Esophagus squamous epithelium (tissue), 4 donors: ENCODE measurements around the gene PLAC9.

Experiments
- CTCF ChIP-seq, 6 experiments: fragments of 450-650 bp in 4 of 6; fragments of 200-600 bp in 2 of 6; sonication (generic) in 2 of 6; IDR thresholded peaks; one replicate each; pipeline ENCODE4 v1.5.1; 2016 to 2019; ENCODE audit warnings: antibody characterized with exemption in 6 of 6, mild to moderate bottlenecking in 4 of 6, moderate library complexity in 4 of 6
- POLR2A ChIP-seq, 4 donors: fragments of 450-650 bp; IDR thresholded peaks; one replicate each; pipeline ENCODE4 v1.6.1; 2017; ENCODE audit warnings: antibody characterized with exemption in 4 of 4, mild to moderate bottlenecking in 4 of 4, moderate library complexity in 3 of 4

DNA sequence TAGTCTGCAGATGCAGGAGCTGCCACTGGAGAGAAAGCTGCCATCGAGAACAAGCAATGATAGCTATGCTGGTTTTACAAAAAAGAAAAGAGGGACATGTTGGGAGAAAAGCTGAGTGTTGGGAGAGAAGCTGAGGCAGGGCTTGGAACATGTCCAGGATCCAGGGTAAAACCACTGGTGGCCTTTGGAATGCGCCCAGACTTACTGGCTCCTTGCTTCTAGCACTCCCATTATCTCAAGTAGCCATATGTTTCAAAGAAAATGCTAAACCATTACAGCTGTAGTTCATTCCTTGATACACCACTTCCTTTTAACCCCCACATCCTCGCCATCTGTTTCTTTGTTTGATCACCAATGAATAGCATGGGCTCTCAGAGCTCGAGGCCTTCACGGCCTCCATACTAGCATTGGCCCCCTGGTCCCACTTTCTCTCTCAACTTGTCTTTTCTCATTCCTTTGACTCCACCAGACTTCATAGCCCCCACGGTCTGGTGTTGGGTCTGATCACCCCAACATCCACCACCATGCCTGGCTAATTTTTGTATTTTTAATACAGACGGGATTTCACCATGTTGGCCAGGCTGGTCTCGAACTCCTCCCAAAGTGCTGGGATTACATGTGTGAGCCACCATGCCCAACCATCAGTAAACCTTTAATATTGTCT, 23.8 kb upstream of the PLAC9 start:
- TF ChIP-seq POLR2A (IDR thresholded peaks at IDR 0.05) (no peak), CTCF (IDR thresholded peaks at IDR 0.05) (no peak)
